NCI-H2081 (cell line): ENCODE measurements around the gene OR52J3.
A peak's percentile ranks its signal among the peaks of the same experiment; 100 is the strongest.
"Not testable (repeated sequence)": the region's sequence is repeated elsewhere in the genome, so short reads cannot be mapped to it uniquely, and the experiment has no call there.

Experiments used
- DNase-seq, 2 experiments: peaks; one replicate each; lab custom pipeline; 2025; lab: John Stamatoyannopoulos, UW

OR52J3 gene

GRCh38 chr11:5046226-5046625, at the start of gene OR52J3:
Gene OR52J3, plus strand, starts transcription at chr11:5046526. Its CDS starts 0 bp downstream, at chr11:5046526.
- no peak for DNase-seq

GRCh38 chr11:5004424-5005274, 41.7 kb upstream of the OR52J3 start:
- DNase-seq, result peak; percentile 72 to 80

GRCh38 chr11:5007561-5007960, 38.8 kb upstream of the OR52J3 start:
- no peak for DNase-seq

GRCh38 chr11:5011254-5011653, 35.1 kb upstream of the OR52J3 start:
- no peak for DNase-seq

GRCh38 chr11:5013012-5013411, 33.3 kb upstream of the OR52J3 start:
- no peak for DNase-seq

- no peak for DNase-seq
Observed at GRCh38 chr11:5021996-5022395, 24.3 kb upstream of the OR52J3 start.

GRCh38 chr11:5036669-5037068, 9.7 kb upstream of the OR52J3 start:
- DNase-seq, result no peak

- no peak for DNase-seq
Observed at GRCh38 chr11:5037926-5038325, 8.4 kb upstream of the OR52J3 start.

GRCh38 chr11:5038341-5038740, 8.0 kb upstream of the OR52J3 start:
- no peak for DNase-seq

GRCh38 chr11:5040876-5041275, 5.5 kb upstream of the OR52J3 start:
- DNase-seq, result no peak

GRCh38 chr11:5042091-5042490, 4.2 kb upstream of the OR52J3 start:
- DNase-seq, result no peak

- DNase-seq, result no peak
Observed at GRCh38 chr11:5043380-5043779, 2.9 kb upstream of the OR52J3 start.

GRCh38 chr11:5046754-5047330, 516 bp downstream of the OR52J3 start:
- DNase-seq, result no peak

- DNase-seq, result not testable (repeated sequence)
Observed at GRCh38 chr11:5058679-5059078, 12.4 kb downstream of the OR52J3 start.

GRCh38 chr11:5059391-5059790, 13.1 kb downstream of the OR52J3 start, which contains the start of gene OR52E2:
Gene OR52E2, minus strand, starts transcription at chr11:5059627. Its CDS starts 0 bp downstream, at chr11:5059627.
- no peak for DNase-seq

GRCh38 chr11:5065027-5065426, 18.7 kb downstream of the OR52J3 start:
- DNase-seq, result no peak

- DNase-seq, result no peak
Observed at GRCh38 chr11:5069272-5069671, 22.9 kb downstream of the OR52J3 start, which contains the start of gene OR52E1. Gene OR52E1, plus strand, starts transcription at chr11:5069572.

- DNase-seq, result no peak
Observed at GRCh38 chr11:5071799-5072198, 25.5 kb downstream of the OR52J3 start.

GRCh38 chr11:5081405-5081804, 35.1 kb downstream of the OR52J3 start:
- DNase-seq, result no peak

GRCh38 chr11:5083602-5084001, 37.3 kb downstream of the OR52J3 start:
- DNase-seq, result no peak

GRCh38 chr11:5088556-5088955, 42.2 kb downstream of the OR52J3 start:
- no peak for DNase-seq

GRCh38 chr11:5090668-5091067, 44.3 kb downstream of the OR52J3 start:
- DNase-seq, result no peak

GRCh38 chr11:5092821-5093585, 46.7 kb downstream of the OR52J3 start:
- DNase-seq, result no peak
